ENCODE results near the gene MACROD2. TPM values are rescaled to one million over a fixed set of nuclear protein-coding genes. Genes with fewer than 3 reads are reported as not detected.

MACROD2 gene
- total RNA-seq, 2 experiments from 2014 or later: not detected

- Mint-ChIP-seq H3K4me1 (no peaks in the 10 kb centered on the region), H3K4me3 (no peak overlapping the region), H3K9me3 (peaks cover 16% of the 10 kb centered on the region), H3K27me3 (no peaks in the 10 kb centered on the region), H3K36me3 (ENCODE audit: low read depth) (no peaks in the 10 kb centered on the region), H3K27ac (no peak overlapping the region)
- DNase-seq: no peak
- ChIA-PET POLR2A (no interaction called here), CTCF (no interaction called here)
These were observed 1444.9 kb downstream of the MACROD2 start for GRCh38 chr20:15440049-15440820.

- CTCF ChIA-PET: no interaction called here
These were observed 1449.9 kb downstream of the MACROD2 start for GRCh38 chr20:15445056-15445840.

GRCh38 chr20:15446373-15446772, 1451.1 kb downstream of the MACROD2 start:
- no peaks in the 10 kb centered on the region for H3K36me3 Mint-ChIP-seq (ENCODE audit: low read depth)
- no peaks in the 10 kb centered on the region for H3K4me1 Mint-ChIP-seq
- DNase-seq: no peak
- H3K4me3 Mint-ChIP-seq: no peak overlapping the region
- H3K9me3 Mint-ChIP-seq: peaks cover 4% of the 10 kb centered on the region
- no peaks in the 10 kb centered on the region for H3K27me3 Mint-ChIP-seq
- ChIA-PET CTCF (no interaction called here), POLR2A (no interaction called here)
- H3K27ac Mint-ChIP-seq: no peak overlapping the region

More at GRCh38 chr20:15445056-15445840, 1449.9 kb downstream of the MACROD2 start:
- H3K27me3 Mint-ChIP-seq: no peaks in the 10 kb centered on the region
- H3K27ac Mint-ChIP-seq: no peak overlapping the region
- H3K9me3 Mint-ChIP-seq: peaks cover 9% of the 10 kb centered on the region
- H3K4me1 Mint-ChIP-seq: no peaks in the 10 kb centered on the region
- DNase-seq: no peak
- no peak overlapping the region for H3K4me3 Mint-ChIP-seq
- no peaks in the 10 kb centered on the region for H3K36me3 Mint-ChIP-seq (ENCODE audit: low read depth)
- POLR2A ChIA-PET: no interaction called here

GRCh38 chr20:15447549-15447948, 1452.2 kb downstream of the MACROD2 start:
- CTCF ChIA-PET: no interaction called here
- no peak for DNase-seq

GRCh38 chr20:15449061-15449460, 1453.7 kb downstream of the MACROD2 start:
- Mint-ChIP-seq H3K4me3 (no peak overlapping the region), H3K27ac (no peak overlapping the region), H3K36me3 (ENCODE audit: low read depth) (no peaks in the 10 kb centered on the region), H3K27me3 (no peaks in the 10 kb centered on the region), H3K9me3 (peaks cover 2% of the 10 kb centered on the region), H3K4me1 (no peaks in the 10 kb centered on the region)
- CTCF ChIA-PET: no interaction called here
- DNase-seq: no peak
- POLR2A ChIA-PET: no interaction called here

More at GRCh38 chr20:15447549-15447948, 1452.2 kb downstream of the MACROD2 start:
- Mint-ChIP-seq H3K4me3 (no peak overlapping the region), H3K9me3 (peaks cover 4% of the 10 kb centered on the region), H3K4me1 (no peaks in the 10 kb centered on the region), H3K27me3 (no peaks in the 10 kb centered on the region), H3K36me3 (ENCODE audit: low read depth) (no peaks in the 10 kb centered on the region), H3K27ac (no peak overlapping the region)
- POLR2A ChIA-PET: no interaction called here

- no peak overlapping the region for H3K4me3 Mint-ChIP-seq
- H3K9me3 Mint-ChIP-seq: peaks cover 5% of the 10 kb centered on the region
- POLR2A ChIA-PET: no interaction called here
These were observed 1455.9 kb downstream of the MACROD2 start for GRCh38 chr20:15451241-15451640.

GRCh38 chr20:15455279-15455678, 1460.0 kb downstream of the MACROD2 start:
- no peak overlapping the region for H3K4me3 Mint-ChIP-seq
- H3K36me3 Mint-ChIP-seq (ENCODE audit: low read depth): no peaks in the 10 kb centered on the region
- H3K27ac Mint-ChIP-seq: no peak overlapping the region
- ChIA-PET POLR2A (no interaction called here), CTCF (no interaction called here)
- no peaks in the 10 kb centered on the region for H3K4me1 Mint-ChIP-seq
- H3K9me3 Mint-ChIP-seq: peaks cover 12% of the 10 kb centered on the region
- H3K27me3 Mint-ChIP-seq: no peaks in the 10 kb centered on the region
- DNase-seq: no peak

More at GRCh38 chr20:15451241-15451640, 1455.9 kb downstream of the MACROD2 start:
- Mint-ChIP-seq H3K27me3 (no peaks in the 10 kb centered on the region), H3K27ac (no peak overlapping the region), H3K4me1 (no peaks in the 10 kb centered on the region), H3K36me3 (ENCODE audit: low read depth) (no peaks in the 10 kb centered on the region)
- no peak for DNase-seq
- CTCF ChIA-PET: no interaction called here

- no peak overlapping the region for H3K27ac Mint-ChIP-seq
- CTCF ChIA-PET: no interaction called here
- no peaks in the 10 kb centered on the region for H3K27me3 Mint-ChIP-seq
- POLR2A ChIA-PET: no interaction called here
- H3K9me3 Mint-ChIP-seq: peaks cover 14% of the 10 kb centered on the region
- no peaks in the 10 kb centered on the region for H3K4me1 Mint-ChIP-seq
- no peaks in the 10 kb centered on the region for H3K36me3 Mint-ChIP-seq (ENCODE audit: low read depth)
- DNase-seq: no peak
- no peak overlapping the region for H3K4me3 Mint-ChIP-seq
These were observed 1466.6 kb downstream of the MACROD2 start for GRCh38 chr20:15461938-15462337.

- Mint-ChIP-seq H3K9me3 (peaks cover 8% of the 10 kb centered on the region), H3K36me3 (ENCODE audit: low read depth) (no peaks in the 10 kb centered on the region), H3K27me3 (no peaks in the 10 kb centered on the region), H3K4me1 (no peaks in the 10 kb centered on the region), H3K27ac (no peak overlapping the region), H3K4me3 (no peak overlapping the region)
- no peak for DNase-seq
- CTCF ChIA-PET: no interaction called here
- POLR2A ChIA-PET: no interaction called here
These were observed 1480.2 kb downstream of the MACROD2 start for GRCh38 chr20:15475483-15475882.

- no peak overlapping the region for H3K27ac Mint-ChIP-seq
- CTCF ChIA-PET: no interaction called here
- H3K4me1 Mint-ChIP-seq: no peaks in the 10 kb centered on the region
- H3K4me3 Mint-ChIP-seq: no peak overlapping the region
- DNase-seq: no peak
- POLR2A ChIA-PET: no interaction called here
- no peaks in the 10 kb centered on the region for H3K27me3 Mint-ChIP-seq
- H3K36me3 Mint-ChIP-seq (ENCODE audit: low read depth): no peaks in the 10 kb centered on the region
- H3K9me3 Mint-ChIP-seq: peaks cover 10% of the 10 kb centered on the region
These were observed 1480.9 kb downstream of the MACROD2 start for GRCh38 chr20:15476186-15476585.

- no peaks in the 10 kb centered on the region for H3K27me3 Mint-ChIP-seq
- H3K4me3 Mint-ChIP-seq: no peak overlapping the region
- ChIA-PET CTCF (no interaction called here), POLR2A (no interaction called here)
- H3K4me1 Mint-ChIP-seq: no peaks in the 10 kb centered on the region
- peaks cover 10% of the 10 kb centered on the region for H3K9me3 Mint-ChIP-seq
- H3K27ac Mint-ChIP-seq: no peak overlapping the region
- no peak for DNase-seq
- H3K36me3 Mint-ChIP-seq (ENCODE audit: low read depth): no peaks in the 10 kb centered on the region
These were observed 1481.5 kb downstream of the MACROD2 start for GRCh38 chr20:15476781-15477180.

GRCh38 chr20:15482525-15482924, 1487.2 kb downstream of the MACROD2 start:
- Mint-ChIP-seq H3K4me3 (no peak overlapping the region), H3K27me3 (no peaks in the 10 kb centered on the region), H3K9me3 (peaks cover 9% of the 10 kb centered on the region), H3K36me3 (ENCODE audit: low read depth) (no peaks in the 10 kb centered on the region), H3K27ac (no peak overlapping the region), H3K4me1 (no peaks in the 10 kb centered on the region)
- no peak for DNase-seq
- POLR2A ChIA-PET: no interaction called here
- CTCF ChIA-PET: no interaction called here

GRCh38 chr20:15485519-15485918, 1490.2 kb downstream of the MACROD2 start:
- Mint-ChIP-seq H3K4me1 (no peaks in the 10 kb centered on the region), H3K27ac (no peak overlapping the region), H3K9me3 (peaks cover 5% of the 10 kb centered on the region), H3K4me3 (no peak overlapping the region), H3K36me3 (ENCODE audit: low read depth) (no peaks in the 10 kb centered on the region), H3K27me3 (no peaks in the 10 kb centered on the region)
- ChIA-PET CTCF (no interaction called here), POLR2A (no interaction called here)
- DNase-seq: no peak

GRCh38 chr20:15487030-15487429, 1491.7 kb downstream of the MACROD2 start:
- no peaks in the 10 kb centered on the region for H3K4me1 Mint-ChIP-seq
- H3K4me3 Mint-ChIP-seq: no peak overlapping the region
- no peaks in the 10 kb centered on the region for H3K36me3 Mint-ChIP-seq (ENCODE audit: low read depth)
- no peak overlapping the region for H3K27ac Mint-ChIP-seq
- H3K27me3 Mint-ChIP-seq: no peaks in the 10 kb centered on the region
- ChIA-PET CTCF (no interaction called here), POLR2A (no interaction called here)
- H3K9me3 Mint-ChIP-seq: peaks cover 3% of the 10 kb centered on the region
- no peak for DNase-seq

All from activated CD4-positive, alpha-beta memory T cell treated with anti-CD3 and anti-CD28 coated beads, Interleukin-2, amount 10 ng/mL, durations not matched to agents 7 days and 5 days (primary cell).